DOHH2 (cell line): Measurements from ENCODE around the gene ST13.

Source experiments
- H3F3A ChIP-seq: fragments of 200-600 bp; sonication (generic), shearing (Covaris generic); 2 replicates; pipeline ENCODE4 v1.6.0; 2016; ENCODE audit warnings: antibody characterized with exemption, mild to moderate bottlenecking; ENCODE audit not compliant: control insufficient read depth, insufficient read depth
- H3K27ac ChIP-seq: fragments of 200-600 bp; sonication (generic); 2 replicates; pipeline ENCODE4 v1.5.1; 2014; ENCODE audit warnings: low read depth, mild to moderate bottlenecking, low read length, moderate library complexity
- H3K27me3 ChIP-seq: fragments of 200-600 bp; sonication (generic); 2 replicates; pipeline ENCODE4 v1.6.1; 2014; ENCODE audit warnings: mild to moderate bottlenecking, low read length, mixed read lengths; ENCODE audit not compliant: control insufficient read depth
- H3K36me3 ChIP-seq: fragments of 200-600 bp; sonication (generic); 2 replicates; pipeline ENCODE4 v1.6.1; 2014; ENCODE audit warnings: mild to moderate bottlenecking, low read length, moderate library complexity, mixed read lengths; ENCODE audit not compliant: control insufficient read depth
- H3K4me1 ChIP-seq: fragments of 200-600 bp; sonication (generic); 2 replicates; pipeline ENCODE4 v1.6.1; 2014; ENCODE audit warnings: mild to moderate bottlenecking, low read length, mixed read lengths; ENCODE audit not compliant: control insufficient read depth
- H3K4me2 ChIP-seq: fragments of 200-600 bp; sonication (generic); 2 replicates; pipeline ENCODE4 v1.6.0; 2014; ENCODE audit warnings: mild to moderate bottlenecking, low read length, moderate library complexity
- H3K4me3 ChIP-seq: fragments of 200-600 bp; sonication (generic); 2 replicates; pipeline ENCODE4 v1.5.1; 2014; ENCODE audit warnings: mild to moderate bottlenecking, low read length, mixed read lengths
- H3K79me2 ChIP-seq: fragments of 200-600 bp; sonication (generic); 2 replicates; pipeline ENCODE4 v1.6.1; 2014; ENCODE audit warnings: mild to moderate bottlenecking, low read length, mixed read lengths; ENCODE audit not compliant: control insufficient read depth
- H3K9me2 ChIP-seq: fragments of 200-600 bp; sonication (generic); replicated peaks from 2 replicates; pipeline ENCODE4 v1.6.1; 2014; ENCODE audit warnings: mild to moderate bottlenecking, low read length, mixed read lengths; ENCODE audit not compliant: control insufficient read depth
- H3K9me3 ChIP-seq: fragments of 200-600 bp; sonication (generic); 2 replicates; pipeline ENCODE4 v1.6.1; 2014; ENCODE audit warnings: antibody characterized with exemption, low read length, mixed read lengths; ENCODE audit not compliant: control insufficient read depth, insufficient read depth
- H4K20me1 ChIP-seq: fragments of 200-600 bp; sonication (generic); 2 replicates; pipeline ENCODE4 v1.6.0; 2014; ENCODE audit warnings: low read depth, mild to moderate bottlenecking, antibody characterized with exemption, low read length, moderate library complexity; ENCODE audit not compliant: control insufficient read depth, insufficient read depth
- CTCF ChIP-seq: fragments of 200-600 bp; sonication (generic); IDR thresholded peaks from one replicate; pipeline ENCODE4 v1.5.1; 2014; ENCODE audit warnings: antibody characterized with exemption, mild to moderate bottlenecking, low read depth, low read length; ENCODE audit not compliant: poor library complexity, severe bottlenecking
- EZH2phosphoT487 ChIP-seq: fragments of 200-600 bp; sonication (generic); IDR thresholded peaks from 2 replicates; pipeline ENCODE4 v1.6.1; 2017; ENCODE audit warnings: borderline replicate concordance, mild to moderate bottlenecking, antibody characterized with exemption, low read length, moderate library complexity, mixed read lengths

Gene ST13

GRCh38 chr22:40862537-40862936 is 6.1 kb upstream of the ST13 start:
- Histone ChIP-seq H3K4me1 (peaks cover 25% of the 10 kb centered on the region), H3K4me2 (no peak overlapping the region), H3K27me3 (no peaks in the 10 kb centered on the region), H3K9me3 (no peaks in the 10 kb centered on the region), H3K79me2 (peaks cover 75% of the 10 kb centered on the region), H3K27ac (no peak overlapping the region), H3K36me3 (peaks cover 23% of the 10 kb centered on the region), H3K9me2 (no peaks in the 10 kb centered on the region), H3K4me3 (no peak overlapping the region), H4K20me1 (no peaks in the 10 kb centered on the region), H3F3A (peaks cover 7% of the 10 kb centered on the region; the same call in 1 of the 2 replicates)
- no peak for TF ChIP-seq CTCF
- TF ChIP-seq EZH2phosphoT487 = no peak

- Histone ChIP-seq H3K9me2 (no peaks in the 10 kb centered on the region), H3K79me2 (peaks cover 80% of the 10 kb centered on the region), H3K36me3 (peaks cover 27% of the 10 kb centered on the region), H3K4me1 (peaks cover 25% of the 10 kb centered on the region), H3K27ac (no peak within 1 kb of the TSS), H3F3A (peaks cover 7% of the 10 kb centered on the region; the same call in 1 of the 2 replicates), H3K4me2 (no peak within 1 kb of the TSS), H3K27me3 (no peaks in the 10 kb centered on the region), H3K9me3 (no peaks in the 10 kb centered on the region), H3K4me3 (no peak within 1 kb of the TSS), H4K20me1 (no peaks in the 10 kb centered on the region)
- TF ChIP-seq EZH2phosphoT487 = no peak
- no peak for TF ChIP-seq CTCF
Measured at GRCh38 chr22:40862013-40862412, 5.6 kb upstream of the ST13 start, which contains the start of gene DNAJB7. TSS of gene DNAJB7 (minus strand) at chr22:40862113. CDS start at chr22:40861994, 119 bp downstream.

- TF ChIP-seq EZH2phosphoT487 (no peak), CTCF (no peak)
- H3K9me2 ChIP-seq = no peaks in the 10 kb centered on the region
- H3K27ac ChIP-seq = peak overlapping the region; percentile 88
Measured at GRCh38 chr22:40857309-40857855, 943 bp upstream of the ST13 start.

More at GRCh38 chr22:40857309-40857855, 943 bp upstream of the ST13 start:
- Histone ChIP-seq H3K79me2 (peaks cover 95% of the 10 kb centered on the region), H3K27me3 (no peaks in the 10 kb centered on the region), H3K4me1 (peaks cover 44% of the 10 kb centered on the region), H3K9me3 (no peaks in the 10 kb centered on the region), H3K36me3 (peaks cover 55% of the 10 kb centered on the region), H3K4me2 (peak overlapping the region; percentile 75), H4K20me1 (peaks cover 10% of the 10 kb centered on the region; the same call in 1 of the 2 replicates), H3F3A (peaks cover 3% of the 10 kb centered on the region; the same call in 1 of the 2 replicates), H3K4me3 (peak overlapping the region; percentile 99)
